Smooth muscle cell of the brain vasculature (primary cell): ENCODE results near the gene SYCP1.
"Not testable (repeated sequence)": the region's sequence is repeated elsewhere in the genome, so short reads cannot be mapped to it uniquely, and the experiment has no call there.

ENCODE experiments used
- DNase-seq: peaks from one replicate; pipeline ENCODE4 v3.0.0-alpha.2; 2012; ENCODE audit warnings: low read depth, low spot score

SYCP1 gene

GRCh38 chr1:114959423-114959822 is 104.8 kb downstream of the SYCP1 start:
- no peak for DNase-seq

- DNase-seq, result no peak
Observed at GRCh38 chr1:114976891-114977290, 122.2 kb downstream of the SYCP1 start.

GRCh38 chr1:114979278-114979891 is 124.7 kb downstream of the SYCP1 start:
- peak; percentile 10 for DNase-seq

- DNase-seq, result no peak
Observed at GRCh38 chr1:114982251-114982650, 127.6 kb downstream of the SYCP1 start.

- no peak for DNase-seq
Observed at GRCh38 chr1:114986286-114986685, 131.6 kb downstream of the SYCP1 start.

GRCh38 chr1:114988095-114988494 is 133.4 kb downstream of the SYCP1 start:
- no peak for DNase-seq

- DNase-seq, result no peak
Observed at GRCh38 chr1:114997510-114998289, 143.0 kb downstream of the SYCP1 start.

- no peak for DNase-seq
Observed at GRCh38 chr1:115006191-115006590, 151.5 kb downstream of the SYCP1 start.

- no peak for DNase-seq
Observed at GRCh38 chr1:115012006-115012405, 157.3 kb downstream of the SYCP1 start.

- DNase-seq, result no peak
Observed at GRCh38 chr1:115012434-115012833, 157.8 kb downstream of the SYCP1 start.

- DNase-seq, result no peak
Observed at GRCh38 chr1:115013792-115014191, 159.1 kb downstream of the SYCP1 start.

- not testable (repeated sequence) for DNase-seq
Observed at GRCh38 chr1:115019549-115019948, 164.9 kb downstream of the SYCP1 start.

GRCh38 chr1:115021145-115021544 is 166.5 kb downstream of the SYCP1 start:
- DNase-seq, result no peak

GRCh38 chr1:115023593-115023992 is 168.9 kb downstream of the SYCP1 start:
- no peak for DNase-seq

- no peak for DNase-seq
Observed at GRCh38 chr1:115029526-115029925, 174.9 kb downstream of the SYCP1 start, which contains the start of gene TSHB. TSS of gene TSHB (plus strand) at chr1:115029826. CDS start at chr1:115033363, 3,537 bp downstream.

- DNase-seq, result no peak
Observed at GRCh38 chr1:115031595-115031994, 176.9 kb downstream of the SYCP1 start.

GRCh38 chr1:115035652-115036051 is 181.0 kb downstream of the SYCP1 start:
- no peak for DNase-seq

- no peak for DNase-seq
Observed at GRCh38 chr1:115036814-115037507, 182.3 kb downstream of the SYCP1 start.

- DNase-seq, result no peak
Observed at GRCh38 chr1:115040501-115040900, 185.8 kb downstream of the SYCP1 start.

GRCh38 chr1:115041654-115042053 is 187.0 kb downstream of the SYCP1 start:
- no peak for DNase-seq
